Measurements from ENCODE around the gene CXXC1.

DNA sequence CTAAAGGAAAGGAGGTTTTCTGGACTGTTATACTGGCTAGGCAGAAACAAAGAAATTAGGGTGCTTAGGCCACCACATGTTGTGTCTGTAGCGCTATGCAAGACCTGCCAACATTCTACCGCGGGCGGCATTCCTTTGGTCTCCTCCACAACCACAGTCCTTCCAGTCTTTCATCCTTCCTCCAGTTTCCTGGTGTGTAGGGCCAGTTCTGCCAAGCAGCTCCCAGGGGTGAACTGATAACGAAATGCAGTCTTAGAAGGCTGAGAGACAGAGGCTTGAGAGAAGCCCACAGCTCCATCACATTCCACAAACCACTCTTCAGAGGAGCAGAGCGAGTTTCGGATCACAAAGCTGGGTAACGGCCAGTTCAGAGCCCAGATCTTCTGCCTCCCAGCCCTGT lies 19.5 kb upstream of the CXXC1 start:
- TF ChIP-seq, protein P1, sequence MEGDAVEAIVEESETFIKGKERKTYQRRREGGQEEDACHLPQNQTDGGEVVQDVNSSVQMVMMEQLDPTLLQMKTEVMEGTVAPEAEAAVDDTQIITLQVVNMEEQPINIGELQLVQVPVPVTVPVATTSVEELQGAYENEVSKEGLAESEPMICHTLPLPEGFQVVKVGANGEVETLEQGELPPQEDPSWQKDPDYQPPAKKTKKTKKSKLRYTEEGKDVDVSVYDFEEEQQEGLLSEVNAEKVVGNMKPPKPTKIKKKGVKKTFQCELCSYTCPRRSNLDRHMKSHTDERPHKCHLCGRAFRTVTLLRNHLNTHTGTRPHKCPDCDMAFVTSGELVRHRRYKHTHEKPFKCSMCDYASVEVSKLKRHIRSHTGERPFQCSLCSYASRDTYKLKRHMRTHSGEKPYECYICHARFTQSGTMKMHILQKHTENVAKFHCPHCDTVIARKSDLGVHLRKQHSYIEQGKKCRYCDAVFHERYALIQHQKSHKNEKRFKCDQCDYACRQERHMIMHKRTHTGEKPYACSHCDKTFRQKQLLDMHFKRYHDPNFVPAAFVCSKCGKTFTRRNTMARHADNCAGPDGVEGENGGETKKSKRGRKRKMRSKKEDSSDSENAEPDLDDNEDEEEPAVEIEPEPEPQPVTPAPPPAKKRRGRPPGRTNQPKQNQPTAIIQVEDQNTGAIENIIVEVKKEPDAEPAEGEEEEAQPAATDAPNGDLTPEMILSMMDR (conservative IDR thresholded peaks at IDR 0.05): no peak
- TF ChIP-seq ZFX (IDR thresholded peaks at IDR 0.05): no peak

All from C4-2B (cell line).